Left ventricle myocardium inferior (tissue), 1 donor: ENCODE results near the gene CCL19. TPM values are rescaled to one million over a fixed set of nuclear protein-coding genes. Genes with fewer than 3 reads are reported as not detected.

Experiments used
- DNase-seq: peaks from one replicate; pipeline ENCODE4 v3.0.0-alpha.2; 2020
- H3K27ac ChIP-seq: fragments of 200-600 bp; replicated peaks from 2 replicates; pipeline ENCODE4 v1.8.0; 2021
- H3K27me3 ChIP-seq: fragments of 200-600 bp; 2 replicates; pipeline ENCODE4 v1.8.0; 2021; ENCODE audit warnings: low read depth
- H3K36me3 ChIP-seq: fragments of 200-600 bp; 2 replicates; pipeline ENCODE4 v1.8.0; 2021
- H3K4me1 ChIP-seq: fragments of 200-600 bp; 2 replicates; pipeline ENCODE4 v1.8.0; 2021
- H3K4me3 ChIP-seq: fragments of 200-600 bp; 2 replicates; pipeline ENCODE4 v1.8.0; 2021; ENCODE audit warnings: mild to moderate bottlenecking, moderate library complexity
- H3K9me3 ChIP-seq: fragments of 200-600 bp; replicated peaks from 2 replicates; pipeline ENCODE4 v1.8.0; 2021
- intact Hi-C: fragments of 100-400 bp; cut with micrococcal nuclease; formaldehyde crosslinking; loops from one replicate; pipeline ENCODE4 v1.11.0; 2022
- total RNA-seq: library from RNA; stranded (reverse); fragmentation: NEBNext Ultra II Directional; extraction: Animal tissue kit (Norgen Biotek cat#: 25700); gene quantifications from one replicate; pipeline ENCODE4 v1.2.1, GENCODE V29; 2021
- TF ChIP-seq, protein P1 (sequence below): fragments of 200-600 bp; IDR thresholded peaks from 2 replicates; pipeline ENCODE4 v1.8.0; 2021; ENCODE audit warnings: antibody characterized with exemption, mild to moderate bottlenecking, borderline replicate concordance
- donor health status: DM: no; HTN: yes; CAD: no; lungs with severe emphysema.

Gene CCL19
- total RNA-seq, 1 donor from 2014 or later, result 0.69 TPM

DNA sequence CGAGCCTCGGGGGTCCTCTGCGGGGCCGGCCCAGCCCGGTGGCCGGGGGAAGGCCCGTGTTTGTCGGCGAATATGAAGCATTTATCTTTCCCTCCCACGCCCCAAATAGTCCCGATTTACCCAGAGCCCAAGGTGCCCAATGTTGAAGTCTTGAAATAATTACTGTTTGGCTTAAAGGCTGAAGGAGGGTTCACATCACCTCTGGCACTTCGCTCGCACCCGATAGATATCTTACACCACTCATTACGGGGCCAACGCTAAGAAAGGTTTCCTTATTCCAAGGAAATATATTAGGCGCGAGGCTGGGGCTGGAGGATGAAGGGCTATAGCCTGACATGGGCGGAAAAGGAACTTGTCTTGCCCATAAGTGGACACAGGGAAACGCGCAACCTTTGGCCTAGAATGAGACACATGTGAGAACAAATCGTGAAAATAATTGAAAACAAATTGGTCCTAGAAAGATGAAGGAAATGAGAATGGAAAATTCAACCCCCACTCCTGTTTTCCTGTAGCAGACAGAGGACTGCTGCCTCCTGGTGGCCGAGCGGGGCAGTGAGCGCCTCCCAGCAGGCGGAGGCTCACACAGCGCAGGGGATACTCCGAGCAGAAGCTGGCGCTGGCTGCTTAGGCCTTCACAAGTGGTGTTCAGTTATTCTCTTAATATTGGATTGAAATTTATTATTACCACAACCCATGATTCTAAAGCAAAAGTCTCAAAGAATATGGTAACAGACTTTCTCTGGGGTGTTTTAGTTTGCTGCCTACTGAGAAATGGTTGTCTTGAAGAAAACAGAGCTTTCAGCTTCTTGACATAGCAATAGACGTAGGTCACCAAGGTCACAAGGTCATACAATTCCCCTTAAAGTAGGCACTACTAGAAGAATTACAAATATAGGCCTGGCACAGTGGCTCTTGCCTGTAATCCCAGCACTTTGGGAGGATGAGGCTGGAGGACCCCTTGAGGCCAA is 11.0 kb upstream of the CCL19 start:
- intact Hi-C loops, result no loop called here
- H3K4me3 ChIP-seq, result peak overlapping the region; percentile 90
- no peaks in the 10 kb centered on the region for H3K36me3 ChIP-seq
- TF ChIP-seq, protein P1, sequence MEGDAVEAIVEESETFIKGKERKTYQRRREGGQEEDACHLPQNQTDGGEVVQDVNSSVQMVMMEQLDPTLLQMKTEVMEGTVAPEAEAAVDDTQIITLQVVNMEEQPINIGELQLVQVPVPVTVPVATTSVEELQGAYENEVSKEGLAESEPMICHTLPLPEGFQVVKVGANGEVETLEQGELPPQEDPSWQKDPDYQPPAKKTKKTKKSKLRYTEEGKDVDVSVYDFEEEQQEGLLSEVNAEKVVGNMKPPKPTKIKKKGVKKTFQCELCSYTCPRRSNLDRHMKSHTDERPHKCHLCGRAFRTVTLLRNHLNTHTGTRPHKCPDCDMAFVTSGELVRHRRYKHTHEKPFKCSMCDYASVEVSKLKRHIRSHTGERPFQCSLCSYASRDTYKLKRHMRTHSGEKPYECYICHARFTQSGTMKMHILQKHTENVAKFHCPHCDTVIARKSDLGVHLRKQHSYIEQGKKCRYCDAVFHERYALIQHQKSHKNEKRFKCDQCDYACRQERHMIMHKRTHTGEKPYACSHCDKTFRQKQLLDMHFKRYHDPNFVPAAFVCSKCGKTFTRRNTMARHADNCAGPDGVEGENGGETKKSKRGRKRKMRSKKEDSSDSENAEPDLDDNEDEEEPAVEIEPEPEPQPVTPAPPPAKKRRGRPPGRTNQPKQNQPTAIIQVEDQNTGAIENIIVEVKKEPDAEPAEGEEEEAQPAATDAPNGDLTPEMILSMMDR, result peak; percentile 100
- no peaks in the 10 kb centered on the region for H3K27me3 ChIP-seq
- peak overlapping the region; percentile 76 for H3K27ac ChIP-seq
- H3K4me1 ChIP-seq, result peaks cover 16% of the 10 kb centered on the region
- H3K9me3 ChIP-seq, result no peaks in the 10 kb centered on the region
- DNase-seq, result peak; percentile 86

GRCh38 chr9:34701023-34701768 is 10.1 kb upstream of the CCL19 start:
- Histone ChIP-seq H3K4me3 (peak overlapping the region; percentile 90), H3K36me3 (no peaks in the 10 kb centered on the region), H3K27me3 (no peaks in the 10 kb centered on the region), H3K27ac (peak overlapping the region; percentile 76), H3K4me1 (peaks cover 16% of the 10 kb centered on the region), H3K9me3 (no peaks in the 10 kb centered on the region)
- TF ChIP-seq, protein P1, result peak; percentile 93
- DNase-seq, result peak; percentile 76
- intact Hi-C loops, result no loop called here

DNA sequence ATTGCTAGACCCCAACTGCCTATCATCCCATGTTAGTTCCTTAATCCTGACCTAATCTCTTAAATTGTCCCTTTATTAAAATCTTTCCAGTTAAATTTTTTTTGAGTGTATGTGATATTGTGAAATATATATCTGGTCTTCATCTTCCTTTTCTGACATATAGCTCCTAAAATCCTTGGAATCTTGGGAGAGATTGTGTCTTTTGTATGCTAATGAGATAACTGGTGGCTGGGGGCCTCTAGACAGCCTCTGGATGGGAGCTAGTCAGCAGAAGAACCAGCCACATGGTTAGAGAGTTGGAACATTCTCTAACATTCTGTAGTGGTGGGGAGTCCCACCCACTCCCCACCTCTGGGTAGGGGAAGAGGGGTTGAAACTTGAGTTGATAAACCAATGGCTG is 3.7 kb upstream of the CCL19 start:
- Histone ChIP-seq H3K4me1 (no peaks in the 10 kb centered on the region), H3K27ac (no peak overlapping the region), H3K9me3 (no peaks in the 10 kb centered on the region), H3K36me3 (no peaks in the 10 kb centered on the region), H3K4me3 (no peak overlapping the region), H3K27me3 (no peaks in the 10 kb centered on the region)
- intact Hi-C loops, result no loop called here
- TF ChIP-seq, protein P1, result no peak
- no peak for DNase-seq

- H3K4me3 ChIP-seq, result no peak overlapping the region
- no peaks in the 10 kb centered on the region for H3K27me3 ChIP-seq
- H3K9me3 ChIP-seq, result no peaks in the 10 kb centered on the region
- H3K4me1 ChIP-seq, result no peaks in the 10 kb centered on the region
- no peaks in the 10 kb centered on the region for H3K36me3 ChIP-seq
- DNase-seq, result no peak
- TF ChIP-seq, protein P1, result no peak
- no peak overlapping the region for H3K27ac ChIP-seq
- intact Hi-C loops, result no loop called here
Measured at GRCh38 chr9:34693560-34693959, 2.5 kb upstream of the CCL19 start.

GRCh38 chr9:34691936-34692315 is 850 bp upstream of the CCL19 start:
- no peak overlapping the region for H3K27ac ChIP-seq
- TF ChIP-seq, protein P1, result no peak
- intact Hi-C loops, result no loop called here
- no peaks in the 10 kb centered on the region for H3K9me3 ChIP-seq
- DNase-seq, result no peak
- H3K4me1 ChIP-seq, result no peaks in the 10 kb centered on the region
- H3K27me3 ChIP-seq, result no peaks in the 10 kb centered on the region
- H3K4me3 ChIP-seq, result no peak overlapping the region
- H3K36me3 ChIP-seq, result no peaks in the 10 kb centered on the region
